Activated CD8-positive, alpha-beta T cell treated with anti-CD3 and anti-CD28 coated beads, Interleukin-2, amount 10 ng/mL, durations not matched to agents 7 days and 5 days (primary cell): ENCODE results near the gene ANO2. TPM values are rescaled to one million over a fixed set of nuclear protein-coding genes. Genes with fewer than 3 reads are reported as not detected.

Experiments
- ATAC-seq: fragments of 150-1000 bp; cut with Tn5 transposase; one replicate; pipeline ENCODE4 v1.10.0; 2021; ENCODE audit warnings: moderate library complexity
- CTCF ChIA-PET: fragments of 350-600 bp; sonication (Branson Sonifier 250); formaldehyde crosslinking; loops from one replicate; lab custom pipeline; 2021; ENCODE audit warnings: antibody characterized with exemption; lab: Charles Lee
- POLR2A ChIA-PET: fragments of 350-600 bp; sonication (Branson Sonifier 250); formaldehyde crosslinking; loops from one replicate; lab custom pipeline; 2021; ENCODE audit warnings: antibody characterized with exemption; lab: Charles Lee
- DNase-seq: peaks from one replicate; pipeline ENCODE4 v3.0.0-alpha.2; 2020
- H3K27ac Mint-ChIP-seq: one replicate; pipeline ENCODE4 v1.8.0; 2021; ENCODE audit warnings: mild to moderate bottlenecking, mixed read lengths
- H3K27me3 Mint-ChIP-seq: one replicate; pipeline ENCODE4 v1.8.0; 2021; ENCODE audit warnings: low read depth, mixed read lengths
- H3K36me3 Mint-ChIP-seq: one replicate; pipeline ENCODE4 v1.8.0; 2021; ENCODE audit warnings: low read depth, mixed read lengths
- H3K4me1 Mint-ChIP-seq: one replicate; pipeline ENCODE4 v1.8.0; 2021; ENCODE audit warnings: low read depth, mixed read lengths
- H3K4me3 Mint-ChIP-seq: one replicate; pipeline ENCODE4 v1.8.0; 2021; ENCODE audit warnings: mild to moderate bottlenecking, mixed read lengths
- H3K9me3 Mint-ChIP-seq: one replicate; pipeline ENCODE4 v1.8.0; 2022; ENCODE audit warnings: mixed read lengths; ENCODE audit not compliant: insufficient read depth
- total RNA-seq, 2 experiments: library from RNA; stranded (reverse); gene quantifications; one replicate each; pipeline ENCODE4 v1.2.3, GENCODE V29; 2021

ANO2 gene
- total RNA-seq, 2 experiments from 2014 or later = not detected

DNA sequence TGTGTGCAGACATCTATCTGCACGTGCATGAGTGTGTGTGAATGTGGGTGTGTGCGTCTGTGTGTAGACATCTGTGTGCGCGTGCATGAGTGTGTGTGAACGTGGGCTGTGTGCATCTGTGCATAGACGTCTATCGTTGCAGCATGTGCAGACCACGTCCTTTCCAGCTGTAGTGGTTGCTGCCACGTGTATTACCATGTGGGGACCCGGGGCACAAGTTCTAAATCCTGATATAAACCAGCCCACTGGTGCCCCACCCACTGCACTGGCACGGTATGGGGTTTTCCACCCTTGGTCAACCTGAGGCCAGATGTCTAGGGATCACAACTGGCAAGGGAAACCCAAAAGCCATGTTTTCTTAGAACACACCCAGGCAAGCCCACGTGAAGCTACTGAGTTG is 197.0 kb downstream of the ANO2 start:
- no peak overlapping the region for H3K4me3 Mint-ChIP-seq
- H3K27me3 Mint-ChIP-seq = no peaks in the 10 kb centered on the region
- H3K4me1 Mint-ChIP-seq = peaks cover 10% of the 10 kb centered on the region
- CTCF ChIA-PET = no interaction called here
- ATAC-seq = no peak
- DNase-seq = no peak
- H3K36me3 Mint-ChIP-seq = no peaks in the 10 kb centered on the region
- POLR2A ChIA-PET = no interaction called here
- H3K27ac Mint-ChIP-seq = no peak overlapping the region
- no peaks in the 10 kb centered on the region for H3K9me3 Mint-ChIP-seq

DNA sequence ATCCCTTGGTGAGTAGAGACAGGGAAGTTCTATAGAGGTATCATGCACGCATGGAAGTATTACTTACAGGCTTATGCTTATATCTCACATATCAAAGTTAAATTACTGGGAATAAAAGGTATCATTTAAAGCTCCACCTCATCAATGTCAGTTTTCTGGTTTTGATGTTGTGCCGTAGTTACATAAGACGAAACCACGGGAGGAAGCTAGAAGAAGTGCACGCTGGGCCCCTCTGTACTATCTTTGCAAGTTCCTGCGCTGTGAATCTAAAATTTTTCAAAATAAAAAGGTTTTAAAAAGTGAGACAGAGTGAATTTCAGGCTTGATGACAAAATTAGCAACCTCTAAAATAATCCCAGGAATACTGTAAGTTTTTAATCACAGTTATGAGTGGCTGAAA is 198.1 kb downstream of the ANO2 start:
- H3K27me3 Mint-ChIP-seq = no peaks in the 10 kb centered on the region
- H3K9me3 Mint-ChIP-seq = no peaks in the 10 kb centered on the region
- CTCF ChIA-PET = interaction anchor here (0.6 to 2.4 kb wide), 2 partner anchors 10 to 49 kb away, joined by 3 to 11 read pairs; no protein-coding TSS in a partner anchor
- no peak overlapping the region for H3K27ac Mint-ChIP-seq
- no peak for ATAC-seq
- peaks cover 10% of the 10 kb centered on the region for H3K4me1 Mint-ChIP-seq
- no peak for DNase-seq
- H3K4me3 Mint-ChIP-seq = no peak overlapping the region
- POLR2A ChIA-PET = no interaction called here
- H3K36me3 Mint-ChIP-seq = no peaks in the 10 kb centered on the region

DNA sequence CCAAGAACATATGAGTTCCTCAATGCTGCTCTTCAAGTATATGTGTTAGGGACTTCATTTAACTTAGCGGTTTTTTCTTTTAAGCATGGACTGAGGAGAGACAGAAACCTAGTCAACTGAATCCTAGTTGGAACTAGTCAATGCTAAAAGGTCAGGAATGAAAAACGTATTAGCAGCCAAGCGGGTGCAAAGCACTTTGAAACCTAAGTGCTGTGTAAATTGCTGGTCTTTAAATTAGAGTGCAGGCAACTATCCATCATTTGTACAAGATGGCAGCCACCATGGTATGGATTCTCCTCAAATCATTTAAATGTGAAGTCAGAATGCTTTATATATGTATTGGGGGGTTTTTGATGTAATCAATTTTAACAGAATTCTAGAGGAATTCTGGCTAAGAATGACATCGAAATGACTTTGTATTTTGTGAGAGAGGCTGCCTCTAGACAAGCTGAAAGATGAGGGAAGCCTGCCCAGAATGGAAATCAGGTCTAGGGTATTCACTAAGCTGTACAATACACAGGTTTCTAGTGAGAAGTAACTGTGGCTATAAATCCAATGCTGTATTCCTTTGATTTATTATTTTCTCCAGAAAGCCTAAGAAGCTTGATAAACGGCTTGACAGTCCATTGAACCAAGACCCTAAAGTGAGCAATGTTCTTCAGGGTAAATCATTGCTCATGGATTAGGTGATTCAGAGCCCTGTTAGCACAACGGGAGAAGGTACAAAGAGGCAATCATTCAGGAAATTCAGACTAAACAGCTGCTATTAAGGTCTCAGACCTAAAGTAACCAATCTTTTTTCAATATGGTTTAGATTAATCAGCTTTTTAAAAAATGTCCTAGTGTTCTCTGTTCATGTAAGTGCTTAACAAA is 198.8 kb downstream of the ANO2 start:
- ChIA-PET POLR2A (no interaction called here), CTCF (interaction anchor here (0.6 to 2.6 kb wide), 15 partner anchors 8 to 242 kb away, joined by 3 to 15 read pairs (median 5); no protein-coding TSS in a partner anchor)

DNA sequence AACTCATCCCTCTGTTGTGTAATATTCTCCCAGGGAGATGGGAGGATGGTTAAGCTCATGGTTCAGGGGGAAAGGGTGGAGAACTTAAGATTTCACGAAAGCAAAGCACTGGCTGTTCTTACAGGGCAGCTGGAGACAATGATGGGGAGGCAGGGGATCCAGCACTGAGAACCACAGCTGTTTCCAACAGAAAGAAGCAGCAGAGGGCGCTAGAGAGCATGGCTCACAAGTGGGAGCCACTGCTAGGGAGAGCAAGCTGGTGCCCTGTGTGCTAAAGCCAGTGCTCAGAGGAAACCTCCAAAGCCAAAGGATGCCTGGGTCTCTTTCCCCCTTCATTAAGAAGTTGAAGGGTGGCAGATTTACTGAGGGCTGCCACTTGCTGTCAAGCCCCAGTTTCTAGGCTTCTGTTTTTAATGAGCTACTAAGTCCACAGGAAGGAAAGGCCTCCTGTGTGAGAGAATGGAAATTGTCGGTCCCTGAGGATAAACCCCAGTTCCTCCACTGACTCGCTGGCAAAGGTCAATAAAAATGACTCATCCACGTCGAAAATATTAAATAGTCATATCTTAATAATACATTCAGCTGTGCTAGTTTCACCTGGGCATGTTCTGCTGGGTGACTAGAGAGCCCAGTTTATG is 199.7 kb downstream of the ANO2 start:
- Mint-ChIP-seq H3K4me3 (no peak overlapping the region), H3K9me3 (no peaks in the 10 kb centered on the region)

More for the DNA sequence above, 198.8 kb downstream of the ANO2 start:
- Mint-ChIP-seq H3K36me3 (no peaks in the 10 kb centered on the region), H3K9me3 (no peaks in the 10 kb centered on the region), H3K27ac (no peak overlapping the region), H3K4me1 (peaks cover 10% of the 10 kb centered on the region), H3K27me3 (no peaks in the 10 kb centered on the region), H3K4me3 (no peak overlapping the region)
- ATAC-seq (no peak), DNase-seq (no peak)

DNA sequence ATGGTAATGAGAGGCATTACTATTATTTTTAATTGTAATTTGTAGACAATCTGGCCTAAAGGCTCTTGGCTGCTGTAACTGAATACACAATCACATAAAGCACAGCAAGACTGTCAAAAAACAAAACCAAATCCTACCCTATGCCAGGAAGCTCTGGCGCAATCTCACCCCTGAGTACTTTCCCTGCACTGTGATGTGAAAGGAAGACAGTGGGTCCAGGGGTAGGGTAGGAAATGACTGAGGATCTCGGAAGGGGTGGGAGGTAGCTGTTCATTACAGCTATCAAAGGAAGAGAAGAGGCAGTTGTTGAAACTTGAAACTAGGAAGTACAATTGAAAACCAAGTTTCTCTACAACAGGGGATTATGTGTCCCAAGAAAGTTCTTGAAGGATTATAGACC is 202.8 kb downstream of the ANO2 start:
- peaks cover 7% of the 10 kb centered on the region for H3K4me1 Mint-ChIP-seq
- POLR2A ChIA-PET = no interaction called here
- no peak for DNase-seq
- H3K9me3 Mint-ChIP-seq = no peaks in the 10 kb centered on the region
- ATAC-seq = no peak
- H3K27me3 Mint-ChIP-seq = no peaks in the 10 kb centered on the region
- CTCF ChIA-PET = no interaction called here
- no peaks in the 10 kb centered on the region for H3K36me3 Mint-ChIP-seq
- H3K27ac Mint-ChIP-seq = no peak overlapping the region
- H3K4me3 Mint-ChIP-seq = no peak overlapping the region

More for the DNA sequence above, 199.7 kb downstream of the ANO2 start:
- H3K27ac Mint-ChIP-seq = no peak overlapping the region
- no peaks in the 10 kb centered on the region for H3K27me3 Mint-ChIP-seq
- DNase-seq = peak; percentile 70
- peaks cover 10% of the 10 kb centered on the region for H3K4me1 Mint-ChIP-seq
- CTCF ChIA-PET = interaction anchor here (0.7 to 2.6 kb wide), 20 partner anchors 9 to 243 kb away, joined by 3 to 15 read pairs (median 4); no protein-coding TSS in a partner anchor
- POLR2A ChIA-PET = interaction anchor here (0.7 kb wide), 1 partner anchor 212 kb away, joined by 3 read pairs; no protein-coding TSS in a partner anchor
- ATAC-seq = peak; percentile 75
- H3K36me3 Mint-ChIP-seq = no peaks in the 10 kb centered on the region

DNA sequence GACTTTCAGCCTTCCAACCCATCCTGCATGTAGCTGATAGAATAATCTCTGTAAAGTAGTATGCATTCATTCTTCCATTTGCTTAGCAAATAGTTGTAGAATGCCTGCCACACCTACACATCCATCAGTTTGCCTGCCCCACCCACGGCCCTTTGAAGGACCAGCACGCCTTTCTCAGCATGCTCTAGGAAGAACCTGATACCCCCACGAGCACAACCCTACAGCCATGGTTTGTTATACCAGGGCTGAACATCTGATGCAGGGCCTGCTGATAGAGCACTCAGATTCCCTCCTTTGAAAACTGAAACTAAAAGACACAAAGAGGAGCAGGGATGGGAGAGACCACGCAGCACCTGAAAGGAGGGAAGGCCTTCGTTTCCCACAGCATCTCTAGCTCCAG is 205.1 kb downstream of the ANO2 start:
- DNase-seq (no peak), ATAC-seq (no peak)
- no peaks in the 10 kb centered on the region for H3K27me3 Mint-ChIP-seq
- ChIA-PET CTCF (no interaction called here), POLR2A (no interaction called here)
- no peak overlapping the region for H3K4me3 Mint-ChIP-seq
- H3K4me1 Mint-ChIP-seq = peaks cover 6% of the 10 kb centered on the region
- no peak overlapping the region for H3K27ac Mint-ChIP-seq
- no peaks in the 10 kb centered on the region for H3K36me3 Mint-ChIP-seq
- H3K9me3 Mint-ChIP-seq = no peaks in the 10 kb centered on the region

DNA sequence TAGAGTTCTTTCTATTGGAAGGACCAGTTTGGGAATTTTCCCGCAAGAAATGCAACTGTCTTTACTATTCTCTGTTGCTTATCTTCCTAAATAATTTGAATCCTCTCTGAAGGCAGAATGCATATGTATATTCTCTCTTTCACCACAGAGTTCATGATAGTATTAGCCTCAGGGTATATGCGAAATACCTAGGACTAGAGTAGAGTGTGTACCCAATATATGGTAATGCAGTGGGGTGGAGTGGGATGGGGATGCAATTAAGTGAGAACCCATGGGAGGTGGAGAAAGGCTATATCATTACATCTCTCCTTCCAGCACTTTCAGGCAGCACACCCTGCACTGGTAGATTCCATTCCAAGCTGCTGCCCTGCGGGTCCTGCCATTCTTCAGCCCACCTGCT is 207.3 kb downstream of the ANO2 start:
- H3K4me1 Mint-ChIP-seq = peaks cover 6% of the 10 kb centered on the region
- H3K9me3 Mint-ChIP-seq = no peaks in the 10 kb centered on the region
- H3K36me3 Mint-ChIP-seq = no peaks in the 10 kb centered on the region
- H3K27ac Mint-ChIP-seq = no peak overlapping the region
- ChIA-PET CTCF (no interaction called here), POLR2A (no interaction called here)
- H3K4me3 Mint-ChIP-seq = no peak overlapping the region
- DNase-seq (no peak), ATAC-seq (no peak)
- no peaks in the 10 kb centered on the region for H3K27me3 Mint-ChIP-seq

DNA sequence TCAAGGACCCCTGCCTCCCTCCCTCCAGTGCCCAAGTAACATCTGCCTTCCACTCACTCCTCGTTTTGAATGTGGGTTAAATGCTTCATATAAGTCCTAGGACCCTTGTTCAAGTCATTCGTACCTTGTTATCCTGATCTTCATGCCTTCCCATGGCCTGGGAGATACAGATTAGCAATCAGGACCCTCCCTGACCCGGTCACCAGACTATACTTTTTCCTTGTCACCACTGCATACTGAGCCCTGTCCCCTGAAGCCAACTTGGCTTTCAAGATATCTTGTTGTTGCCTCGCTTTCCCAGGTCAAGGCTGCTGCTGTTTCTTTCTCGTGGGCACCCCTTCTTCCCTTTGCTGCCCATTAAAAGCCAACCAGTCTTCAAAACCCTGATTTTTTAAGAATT is 208.5 kb downstream of the ANO2 start:
- no peak for ATAC-seq
- H3K4me1 Mint-ChIP-seq = peaks cover 6% of the 10 kb centered on the region
- ChIA-PET POLR2A (no interaction called here), CTCF (no interaction called here)
- H3K4me3 Mint-ChIP-seq = no peak overlapping the region
- DNase-seq = no peak
- no peaks in the 10 kb centered on the region for H3K36me3 Mint-ChIP-seq
- H3K27me3 Mint-ChIP-seq = no peaks in the 10 kb centered on the region
- no peaks in the 10 kb centered on the region for H3K9me3 Mint-ChIP-seq
- no peak overlapping the region for H3K27ac Mint-ChIP-seq

DNA sequence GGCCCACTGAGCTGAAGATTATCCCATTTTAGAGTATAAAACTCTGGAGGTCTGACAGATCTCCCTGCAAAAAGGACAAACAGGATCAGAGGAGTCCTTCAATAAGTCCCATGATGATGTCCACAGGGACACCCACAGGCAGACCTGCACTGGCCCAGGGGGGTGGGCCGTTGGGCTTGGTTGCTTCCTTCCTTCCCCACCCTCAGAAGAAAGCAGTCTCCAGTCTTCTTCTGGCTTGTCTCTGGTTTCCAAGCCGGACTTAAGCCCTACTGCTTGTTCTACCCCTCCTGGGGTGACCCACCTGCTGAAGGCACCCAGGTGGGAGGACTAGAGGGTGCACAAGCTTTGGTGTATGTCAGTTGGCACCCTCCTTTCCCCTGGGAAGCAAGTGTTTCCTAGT is 209.0 kb downstream of the ANO2 start:
- H3K27ac Mint-ChIP-seq = no peak overlapping the region
- no peak overlapping the region for H3K4me3 Mint-ChIP-seq
- no peaks in the 10 kb centered on the region for H3K9me3 Mint-ChIP-seq
- no peaks in the 10 kb centered on the region for H3K27me3 Mint-ChIP-seq
- POLR2A ChIA-PET = no interaction called here
- H3K36me3 Mint-ChIP-seq = no peaks in the 10 kb centered on the region
- DNase-seq = no peak
- H3K4me1 Mint-ChIP-seq = peaks cover 6% of the 10 kb centered on the region
- CTCF ChIA-PET = interaction anchor here (1.6 kb wide), 1 partner anchor 10 kb away, joined by 3 read pairs; no protein-coding TSS in a partner anchor
- no peak for ATAC-seq

DNA sequence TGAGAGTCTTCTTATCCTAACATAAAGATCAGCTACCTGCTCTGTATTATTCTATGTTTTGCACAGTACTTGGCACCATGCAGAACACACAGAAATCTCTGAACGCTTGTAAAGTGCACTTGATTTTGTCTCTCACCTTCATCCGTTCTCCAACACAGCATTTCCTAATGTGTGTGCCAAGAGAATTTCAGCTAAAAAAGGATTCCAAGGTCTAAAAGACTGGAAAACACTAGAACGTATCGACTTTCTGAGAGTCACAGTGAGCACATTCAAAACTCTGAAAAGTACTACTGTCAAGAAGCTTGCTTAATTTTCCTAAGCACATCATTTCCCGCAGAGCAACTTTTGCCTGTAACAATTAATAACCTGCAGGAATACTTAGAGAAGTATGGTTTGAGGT is 211.1 kb downstream of the ANO2 start:
- H3K9me3 Mint-ChIP-seq = no peaks in the 10 kb centered on the region
- ChIA-PET CTCF (no interaction called here), POLR2A (no interaction called here)
- no peak for DNase-seq
- no peaks in the 10 kb centered on the region for H3K27me3 Mint-ChIP-seq
- H3K4me3 Mint-ChIP-seq = no peak overlapping the region
- H3K27ac Mint-ChIP-seq = no peak overlapping the region
- peaks cover 6% of the 10 kb centered on the region for H3K4me1 Mint-ChIP-seq
- no peaks in the 10 kb centered on the region for H3K36me3 Mint-ChIP-seq
- no peak for ATAC-seq

DNA sequence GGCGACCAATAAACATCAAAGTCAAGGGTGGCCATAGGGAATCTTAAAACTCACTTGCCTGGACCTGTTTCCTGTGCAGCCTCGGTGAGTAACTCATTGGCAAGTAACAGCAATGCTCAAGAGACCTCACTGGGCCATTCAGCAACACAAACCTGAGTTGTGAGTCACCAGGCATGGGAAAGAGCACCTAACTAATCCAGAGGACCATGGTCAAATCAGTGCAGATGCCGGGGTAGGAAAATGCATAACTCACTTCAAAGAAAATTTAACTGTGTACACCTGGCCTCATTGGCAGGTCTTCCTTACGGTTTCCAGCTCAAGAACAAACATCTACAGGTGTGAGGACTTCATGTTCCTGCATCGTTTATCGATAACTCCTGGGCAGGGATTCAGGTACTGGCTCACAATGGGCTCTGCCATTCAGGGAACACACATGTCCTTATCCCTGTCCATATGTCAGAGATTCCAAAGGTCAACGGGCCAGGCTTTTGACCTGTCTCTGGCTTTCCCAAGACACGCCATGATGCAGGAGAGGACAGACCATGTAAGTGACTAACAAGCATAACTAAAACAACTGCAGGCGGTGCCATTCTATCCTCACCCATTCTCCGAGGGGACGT is 211.8 kb downstream of the ANO2 start:
- CTCF ChIA-PET = no interaction called here
- no peak for ATAC-seq
- H3K4me1 Mint-ChIP-seq = peaks cover 6% of the 10 kb centered on the region
- no peaks in the 10 kb centered on the region for H3K36me3 Mint-ChIP-seq
- POLR2A ChIA-PET = no interaction called here
- no peak overlapping the region for H3K4me3 Mint-ChIP-seq
- no peaks in the 10 kb centered on the region for H3K27me3 Mint-ChIP-seq
- DNase-seq = no peak
- H3K9me3 Mint-ChIP-seq = no peaks in the 10 kb centered on the region
- H3K27ac Mint-ChIP-seq = no peak overlapping the region

DNA sequence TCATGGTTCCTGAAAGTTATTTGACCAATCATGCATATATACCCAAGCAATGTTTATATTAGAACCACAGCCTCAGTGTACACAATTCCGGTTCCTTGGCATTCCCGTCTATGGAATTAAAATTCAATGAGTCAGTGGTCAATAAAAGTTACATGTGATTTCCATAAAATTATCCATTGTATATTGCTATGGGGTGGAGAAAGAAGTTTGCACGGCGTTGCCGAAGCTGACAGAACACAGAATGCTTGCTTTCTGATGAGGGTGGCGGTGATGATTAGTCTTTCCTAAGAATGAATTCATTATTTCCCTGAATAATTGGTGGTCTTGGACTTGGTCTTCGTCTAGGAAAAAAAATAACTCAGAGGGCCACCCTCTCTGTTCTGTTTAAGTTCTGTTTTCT is 214.1 kb downstream of the ANO2 start:
- H3K4me3 Mint-ChIP-seq = no peak overlapping the region
- peaks cover 6% of the 10 kb centered on the region for H3K4me1 Mint-ChIP-seq
- ChIA-PET CTCF (no interaction called here), POLR2A (no interaction called here)
- H3K36me3 Mint-ChIP-seq = no peaks in the 10 kb centered on the region
- ATAC-seq (no peak), DNase-seq (no peak)
- no peaks in the 10 kb centered on the region for H3K9me3 Mint-ChIP-seq
- no peaks in the 10 kb centered on the region for H3K27me3 Mint-ChIP-seq
- H3K27ac Mint-ChIP-seq = no peak overlapping the region
